Left cardiac atrium (tissue), 4 donors: ENCODE results near the gene PRCD. TPM values are rescaled to one million over a fixed set of nuclear protein-coding genes. Genes with fewer than 3 reads are reported as not detected.
"Not testable (repeated sequence)": the region's sequence is repeated elsewhere in the genome, so short reads cannot be mapped to it uniquely, and the experiment has no call there.

Experiments used
- ATAC-seq, 2 donors: fragments of 200-7000 bp; cut with Tn5 transposase; one replicate each; pipeline ENCODE4 v1.9.1; 2020; ENCODE audit warnings: mild to moderate bottlenecking in 2 of 2, moderate library complexity in 2 of 2
- DNase-seq: peaks from one replicate; pipeline ENCODE4 v3.0.0-alpha.2; 2020
- intact Hi-C, 2 donors: fragments of 100-400 bp; cut with DNase I; formaldehyde crosslinking; loops; one replicate each; pipeline versions ENCODE4 v1.14.1 to v1.15.1; 2022 to 2023
- total RNA-seq, 2 donors: library from RNA; stranded (reverse); fragmentation: NEBNext Ultra II Directional; extraction: Animal tissue kit (Norgen Biotek cat#: 25700); gene quantifications; one replicate each; pipeline ENCODE4 v1.2.1, GENCODE V29; 2021
- donor health status: DM: no; HTN: yes; CAD: no.
- donor health status: DM: no; HTN: yes; CAD: no; lungs with severe emphysema.
- donor health status: DM: yes; HTN: yes; CAD: no.
- donor health status: Dilated cardiomyopathy.

The PRCD gene
- total RNA-seq, 2 donors from 2014 or later, result 5.5 to 7.7 TPM

- intact Hi-C loops, result loop anchor here in 1 of 2 donors (10.0 kb wide), 1 partner anchor 63 kb away; no protein-coding TSS in a partner anchor
- no peak for DNase-seq
- no peak for ATAC-seq
Measured at GRCh38 chr17:76561799-76562268, 22.0 kb downstream of the PRCD start.

- peak; percentile 67 for DNase-seq
- ATAC-seq, result peak; percentile 75 to 86
- intact Hi-C loops, result loop anchor here in 1 of 2 donors (10.0 kb wide), 1 partner anchor 62 kb away; no protein-coding TSS in a partner anchor
Measured at GRCh38 chr17:76562734-76563148, 22.9 kb downstream of the PRCD start.

GRCh38 chr17:76563359-76563758 is 23.5 kb downstream of the PRCD start:
- not testable (repeated sequence) for ATAC-seq, DNase-seq
- intact Hi-C loops, result loop anchor here in 1 of 2 donors (10.0 kb wide), 1 partner anchor 61 kb away; no protein-coding TSS in a partner anchor

- peak in 1 of 2 donors; percentile 15 for ATAC-seq
- not testable (repeated sequence) for DNase-seq
- intact Hi-C loops, result loop anchor here in 1 of 2 donors (10.0 kb wide), 1 partner anchor 60 kb away; no protein-coding TSS in a partner anchor
Measured at GRCh38 chr17:76564991-76565727, 25.3 kb downstream of the PRCD start.

GRCh38 chr17:76565728-76566612 is 26.1 kb downstream of the PRCD start:
- intact Hi-C loops, result loop anchor here in 1 of 2 donors (10.0 kb wide), 1 partner anchor 59 kb away; no protein-coding TSS in a partner anchor
- ATAC-seq (no peak), DNase-seq (no peak)

DNA sequence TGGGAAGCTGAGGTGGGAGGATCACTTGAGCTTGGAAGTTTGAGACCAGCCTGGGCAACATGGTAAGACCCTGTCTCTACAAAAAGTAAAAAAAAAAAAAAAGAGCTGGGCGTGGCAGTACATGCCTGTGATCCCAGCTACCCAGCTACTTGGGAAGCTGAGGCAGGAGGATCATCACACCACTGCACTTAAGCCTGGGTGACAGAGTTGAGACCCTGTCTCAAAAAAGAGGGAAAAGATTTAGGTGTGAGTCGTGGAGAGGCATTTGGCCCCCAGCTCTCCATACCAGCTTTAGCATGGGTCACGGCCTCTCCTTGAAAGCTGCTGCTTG is 26.7 kb downstream of the PRCD start:
- intact Hi-C loops, result loop anchor here in 1 of 2 donors (10.0 kb wide), 1 partner anchor 58 kb away; no protein-coding TSS in a partner anchor
- ATAC-seq (no peak), DNase-seq (no peak)

GRCh38 chr17:76566988-76567431 is 27.2 kb downstream of the PRCD start:
- ATAC-seq, result no peak
- intact Hi-C loops, result loop anchor here in 1 of 2 donors (10.0 kb wide), 1 partner anchor 58 kb away; no protein-coding TSS in a partner anchor
- DNase-seq, result no peak

GRCh38 chr17:76567634-76568432 is 28.0 kb downstream of the PRCD start:
- DNase-seq (no peak), ATAC-seq (no peak)
- intact Hi-C loops, result loop anchor here in 1 of 2 donors (10.0 kb wide), 1 partner anchor 57 kb away; no protein-coding TSS in a partner anchor

DNA sequence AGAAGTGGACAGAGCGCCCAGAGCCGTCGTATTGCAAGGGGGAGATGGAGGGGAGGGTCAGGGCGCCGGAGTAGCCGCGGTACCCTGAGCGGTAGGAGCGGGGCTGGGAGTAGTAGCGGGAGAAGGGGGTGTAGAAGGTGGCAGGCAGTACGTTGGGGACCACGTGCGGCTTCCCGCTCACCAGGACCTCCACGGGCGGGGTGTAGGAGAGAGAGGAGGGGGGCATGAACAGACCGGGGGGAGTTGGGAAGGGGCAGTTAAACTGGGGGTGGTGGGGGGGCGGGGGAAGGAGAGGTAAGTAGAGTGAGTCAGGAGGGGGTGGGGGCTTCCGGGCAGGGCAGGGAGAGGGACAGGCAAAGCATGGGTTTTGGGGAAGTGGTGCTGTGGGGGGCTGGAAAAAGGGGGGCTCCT is 29.0 kb downstream of the PRCD start:
- intact Hi-C loops, result loop anchor here in 1 of 2 donors (10.0 kb wide), 1 partner anchor 56 kb away; no protein-coding TSS in a partner anchor
- DNase-seq (no peak), ATAC-seq (no peak)

GRCh38 chr17:76569607-76570279 is 29.9 kb downstream of the PRCD start:
- ATAC-seq (peak; percentile 53 to 69), DNase-seq (peak; percentile 68)
- intact Hi-C loops, result loop anchor here in 1 of 2 donors (10.0 kb wide), 1 partner anchor 55 kb away; no protein-coding TSS in a partner anchor

DNA sequence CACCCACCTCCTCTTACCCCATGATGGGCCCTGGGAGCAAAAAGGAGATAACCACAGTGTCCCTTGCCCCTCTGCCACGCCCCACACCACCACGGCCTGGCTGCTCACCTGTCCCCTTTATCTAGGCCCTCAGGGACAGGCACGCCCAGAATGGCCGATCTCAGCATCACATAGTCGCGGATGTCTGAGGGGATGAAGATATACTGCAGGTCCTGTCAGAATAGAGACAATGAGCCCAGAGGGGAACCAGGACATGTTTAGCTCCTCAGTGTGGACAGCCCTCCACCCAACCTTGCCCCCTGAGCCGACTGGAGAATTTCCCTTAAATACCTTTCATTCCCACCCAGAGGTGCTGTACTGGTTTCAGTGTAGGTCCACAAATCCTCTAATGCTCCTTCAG is 30.6 kb downstream of the PRCD start:
- ATAC-seq (no peak), DNase-seq (no peak)
- intact Hi-C loops, result no loop called here

DNA sequence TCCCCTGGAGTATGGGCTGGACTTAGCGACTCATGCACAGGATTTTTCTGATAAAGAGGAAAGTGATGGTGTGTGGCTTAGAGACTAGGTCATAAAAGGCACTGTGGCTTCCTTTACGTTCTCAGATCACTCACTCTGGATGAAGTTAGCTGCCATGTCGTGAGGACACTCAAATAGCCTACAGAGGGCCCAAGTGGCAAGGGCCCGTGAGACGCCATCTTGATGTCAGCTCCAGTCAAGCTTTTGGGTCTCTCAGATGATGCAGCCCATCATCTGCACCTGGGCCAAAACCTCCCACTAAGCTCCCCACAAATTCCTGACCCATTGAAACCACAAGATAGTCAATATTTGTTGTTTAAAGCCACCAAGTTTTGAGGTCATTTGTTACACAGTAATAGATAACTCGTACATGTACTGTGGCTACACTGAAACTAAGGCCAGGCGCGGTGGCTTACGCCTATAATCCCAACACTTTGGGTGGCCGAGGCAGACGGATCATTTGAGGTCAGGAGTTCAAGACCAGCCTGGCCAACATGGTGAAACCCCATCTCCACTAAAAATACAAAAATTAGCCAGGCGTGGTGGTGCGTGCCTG is 31.1 kb downstream of the PRCD start:
- DNase-seq (no peak), ATAC-seq (no peak)
- intact Hi-C loops, result no loop called here

DNA sequence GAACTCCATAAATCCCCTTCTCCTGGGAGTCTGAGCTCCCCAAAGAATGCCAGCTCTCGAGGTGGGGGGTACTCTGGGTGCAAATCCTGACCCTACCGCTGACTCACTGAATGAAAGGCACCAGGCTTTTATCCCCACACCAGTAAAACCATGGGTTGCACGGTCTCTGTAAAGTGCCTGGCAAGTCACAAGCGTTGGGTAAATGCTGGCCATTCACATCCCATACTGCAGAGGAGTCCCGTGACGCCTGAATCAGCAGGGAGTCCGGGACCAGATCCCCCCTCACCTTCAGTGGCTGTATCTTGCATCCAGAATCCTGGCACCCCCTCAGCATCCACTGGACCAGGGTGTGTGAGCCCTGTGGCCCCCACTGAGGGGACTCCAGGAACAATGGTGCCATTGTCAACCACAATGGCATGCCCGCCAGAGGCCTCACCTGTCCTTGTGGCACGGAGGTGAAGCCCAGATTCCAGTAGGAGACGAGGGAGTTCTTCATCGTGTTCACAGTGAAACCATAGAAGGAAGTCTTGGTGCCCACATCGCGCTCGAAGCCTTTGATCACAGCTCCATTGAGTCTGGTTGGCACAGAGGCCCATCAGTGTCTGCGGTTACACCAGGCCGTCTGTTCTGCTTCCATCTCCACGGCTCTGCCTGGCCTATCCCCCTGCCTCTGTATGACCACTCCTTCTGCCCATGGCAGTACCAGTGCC is 32.5 kb downstream of the PRCD start:
- ATAC-seq (no peak), DNase-seq (no peak)
- intact Hi-C loops, result no loop called here

DNA sequence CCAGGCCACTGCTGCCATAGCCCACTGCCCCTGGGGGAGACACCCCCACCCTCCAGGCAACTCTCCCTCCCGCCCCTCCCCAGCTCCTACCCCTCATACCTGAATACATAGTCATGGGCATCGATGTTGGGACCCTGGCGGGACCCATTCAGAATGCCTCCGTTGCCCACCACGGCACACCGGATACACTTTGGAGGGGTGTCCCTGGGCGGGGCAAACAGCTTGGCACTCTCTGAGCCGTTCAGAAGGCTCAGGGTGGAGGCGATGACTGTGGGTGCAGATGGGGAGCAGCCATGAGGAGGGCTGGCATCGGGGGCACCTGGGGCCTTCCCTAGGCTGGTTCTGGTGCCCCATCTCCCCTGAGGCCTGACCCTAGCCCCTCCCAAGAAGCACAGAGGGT is 33.3 kb downstream of the PRCD start:
- DNase-seq (no peak), ATAC-seq (no peak)
- intact Hi-C loops, result no loop called here

DNA sequence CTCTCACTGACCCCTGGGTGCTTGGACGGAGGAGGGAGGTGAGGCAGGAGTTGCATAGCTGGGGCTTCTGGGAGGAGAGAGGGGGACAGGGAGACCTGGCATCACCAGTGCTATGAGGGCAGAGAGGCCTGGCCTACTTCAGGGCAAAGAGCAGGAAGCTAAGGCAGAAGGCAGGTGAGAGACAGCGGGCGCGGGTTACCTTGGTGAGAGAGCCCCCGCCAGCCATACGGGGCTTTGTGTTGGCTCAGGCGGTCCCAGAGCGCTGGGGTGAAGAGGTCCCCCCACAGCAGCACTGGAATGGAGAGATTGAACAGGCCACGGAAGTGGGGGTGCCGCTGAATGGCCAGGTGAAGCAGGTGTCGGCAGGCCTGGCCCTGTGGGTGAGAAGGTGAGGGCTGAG is 34.3 kb downstream of the PRCD start:
- DNase-seq (no peak), ATAC-seq (no peak)
- intact Hi-C loops, result no loop called here

- intact Hi-C loops, result no loop called here
- peak in 1 of 2 donors; percentile 48 for ATAC-seq
- DNase-seq, result no peak
Measured at GRCh38 chr17:76575570-76575969, 35.7 kb downstream of the PRCD start.

DNA sequence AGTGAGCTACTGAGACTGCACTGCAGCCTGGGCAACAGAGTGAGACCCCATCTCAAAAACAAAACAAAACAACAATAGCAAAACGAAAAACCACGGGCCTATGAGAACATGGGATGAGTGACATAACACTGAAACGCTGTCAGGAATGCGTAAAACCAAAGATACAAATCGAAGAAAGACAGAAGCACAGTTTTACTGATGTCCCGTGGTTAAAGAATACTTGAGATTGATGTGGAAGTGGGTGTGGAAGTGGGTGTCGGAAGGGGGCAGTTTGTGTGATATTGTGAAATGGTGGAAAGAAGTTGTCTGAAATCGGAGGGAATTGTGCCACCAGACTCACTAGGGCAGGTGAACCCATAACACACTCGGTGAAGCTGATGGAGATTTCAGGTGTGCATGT is 36.3 kb downstream of the PRCD start:
- ATAC-seq (no peak), DNase-seq (no peak)
- intact Hi-C loops, result no loop called here
